Jurkat, Clone E6-1 (cell line): ENCODE data around the gene POLR2E.
"Not testable (repeated sequence)": the region's sequence is repeated elsewhere in the genome, so short reads cannot be mapped to it uniquely, and the experiment has no call there.

Experiments used
- DNase-seq: peaks from one replicate; pipeline ENCODE4 v3.0.0-alpha.2; 2011; ENCODE audit warnings: low read depth, low spot score
- H3K4me3 ChIP-seq: 2 replicates; pipeline ENCODE4 v1.5.1; 2011; ENCODE audit warnings: mild to moderate bottlenecking, low read length, control low read depth, moderate library complexity

Gene POLR2E

DNA sequence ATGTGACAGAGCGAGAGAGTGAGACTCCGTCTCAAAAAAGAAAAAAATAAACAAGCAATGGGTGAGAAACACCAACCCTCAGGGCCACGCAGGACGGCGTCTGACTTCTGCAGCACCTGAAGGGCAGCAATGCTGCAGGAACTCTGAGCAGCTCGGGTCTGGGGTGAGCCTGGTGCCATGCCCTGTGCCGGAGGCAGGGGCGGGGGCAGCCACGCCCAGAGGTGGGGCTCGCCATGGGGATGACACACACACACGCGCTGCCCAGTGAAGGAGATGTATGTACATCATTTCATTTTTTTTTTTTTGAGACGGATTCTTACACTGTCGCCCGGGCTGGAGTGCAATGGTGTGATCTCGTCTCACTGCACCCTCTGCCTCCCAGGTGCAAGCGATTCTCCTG is 32.9 kb upstream of the POLR2E start:
- DNase-seq = no peak
- no peak overlapping the region for H3K4me3 ChIP-seq

DNA sequence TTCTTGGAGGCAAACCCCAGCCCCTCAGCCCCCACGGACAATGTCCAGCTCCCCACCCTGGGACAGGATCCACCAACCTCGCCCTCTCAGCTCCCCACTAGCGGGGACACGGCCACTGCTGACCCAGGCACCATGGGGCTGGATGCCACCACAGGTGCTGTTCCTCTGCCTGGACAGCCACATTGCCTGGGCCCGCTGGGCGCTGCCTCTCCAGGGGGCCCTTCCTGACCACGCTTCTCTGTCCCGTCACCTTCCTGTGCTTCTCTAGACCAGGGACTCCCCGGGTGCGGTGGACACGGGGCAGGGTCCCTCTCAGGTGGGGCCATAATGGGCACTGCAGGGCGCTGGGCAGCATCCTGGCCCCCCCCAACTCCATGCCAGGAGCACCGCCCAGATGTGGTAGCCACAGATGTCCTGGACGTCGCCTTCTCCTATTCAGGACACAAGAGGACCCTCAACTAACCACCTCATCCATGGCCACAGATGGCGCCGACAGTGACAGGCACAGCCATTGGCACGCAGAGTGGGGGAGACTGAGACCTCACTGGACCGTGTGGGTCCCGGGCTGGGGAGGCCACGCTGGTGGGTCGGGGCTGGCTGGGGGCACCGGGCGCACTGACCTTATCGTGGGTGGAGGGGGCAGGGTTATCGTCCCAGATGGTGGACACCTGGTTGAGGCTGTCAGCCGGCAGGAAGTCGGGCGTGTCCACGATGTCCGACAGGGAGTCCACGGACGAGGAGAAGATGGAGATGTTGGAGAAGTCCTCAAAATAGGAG is 32.0 kb upstream of the POLR2E start:
- no peak overlapping the region for H3K4me3 ChIP-seq
- no peak for DNase-seq

DNA sequence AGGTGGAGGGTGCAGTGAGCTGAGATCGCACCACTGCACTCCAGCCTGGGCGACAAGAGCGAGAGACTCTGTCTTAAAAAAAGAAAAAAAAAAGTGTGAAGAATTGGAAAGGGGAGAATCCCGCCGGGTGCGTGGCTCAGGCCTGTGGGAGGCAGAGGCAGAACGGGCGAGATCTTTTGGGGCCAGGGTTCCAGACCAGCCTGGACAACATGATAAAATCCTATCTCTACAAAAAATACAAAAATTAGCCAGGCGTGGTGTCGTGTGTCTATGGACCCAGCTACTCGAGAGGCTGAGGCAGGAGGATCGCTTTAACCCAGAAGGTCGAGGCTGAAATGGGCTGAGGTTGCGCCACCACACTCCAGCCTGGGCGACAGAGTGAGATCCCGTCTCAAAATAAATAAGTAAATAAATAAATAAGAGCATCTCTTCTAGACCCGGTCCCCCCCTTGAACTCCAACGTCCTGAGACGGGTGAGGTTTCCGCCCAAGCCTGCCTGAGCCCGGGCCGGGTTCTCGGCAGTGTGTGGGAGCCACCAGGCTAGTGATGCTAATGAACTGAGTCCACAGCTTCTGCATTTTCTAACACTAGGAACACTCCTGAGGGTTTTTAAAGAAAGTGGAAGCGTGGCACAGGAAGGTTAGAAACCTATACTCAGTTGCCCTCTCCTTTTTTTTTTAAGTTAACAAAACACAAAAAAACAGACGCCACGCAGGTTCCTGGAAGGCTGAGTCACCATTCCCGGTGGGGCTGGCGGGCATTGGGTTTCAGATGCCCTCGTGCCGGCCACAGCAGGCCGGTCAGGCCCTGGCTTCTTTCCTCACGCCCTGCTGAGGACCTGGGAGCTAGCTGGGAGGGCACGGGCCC is 30.7 kb upstream of the POLR2E start:
- DNase-seq = no peak
- no peak overlapping the region for H3K4me3 ChIP-seq

DNA sequence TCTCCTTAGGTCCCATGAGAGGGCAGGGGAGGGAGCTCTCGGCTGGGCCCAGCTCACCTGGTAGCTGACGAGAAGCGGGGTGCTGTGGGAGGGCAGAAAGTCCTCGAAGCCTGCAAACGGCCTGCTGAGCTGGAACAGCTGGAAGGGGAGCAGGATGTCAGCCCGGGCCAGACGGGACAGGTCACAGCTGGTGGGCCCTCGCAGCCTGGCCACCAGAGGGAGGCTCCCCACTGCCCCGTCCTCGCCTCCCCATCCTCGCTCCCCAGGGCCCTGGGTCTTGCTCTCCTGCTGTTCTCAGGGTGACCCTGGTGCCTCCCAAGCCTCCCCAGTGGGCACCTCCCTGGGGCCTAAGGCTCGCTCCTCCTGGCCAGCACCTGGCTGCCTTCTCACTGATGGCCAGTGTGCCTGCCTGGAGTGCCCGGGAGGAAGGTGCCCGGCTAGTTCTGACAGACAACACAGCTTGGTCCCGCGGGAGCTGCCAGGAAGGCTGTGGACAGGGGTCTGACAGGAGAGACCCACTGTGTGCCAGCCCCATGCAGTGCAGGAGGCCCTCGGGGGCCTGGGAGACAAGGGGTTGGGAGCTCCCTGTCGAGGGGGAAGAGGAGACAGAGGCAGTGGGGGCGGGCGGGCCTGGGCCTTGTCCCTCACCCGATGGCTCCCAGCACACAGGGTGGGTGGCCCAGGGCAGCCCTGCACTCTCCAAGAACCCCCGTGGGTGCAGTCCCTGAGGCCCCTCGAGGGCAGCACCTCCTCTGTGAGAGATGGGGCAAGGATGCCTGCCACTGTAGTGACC is 28.9 kb upstream of the POLR2E start:
- no peak overlapping the region for H3K4me3 ChIP-seq
- DNase-seq = no peak

DNA sequence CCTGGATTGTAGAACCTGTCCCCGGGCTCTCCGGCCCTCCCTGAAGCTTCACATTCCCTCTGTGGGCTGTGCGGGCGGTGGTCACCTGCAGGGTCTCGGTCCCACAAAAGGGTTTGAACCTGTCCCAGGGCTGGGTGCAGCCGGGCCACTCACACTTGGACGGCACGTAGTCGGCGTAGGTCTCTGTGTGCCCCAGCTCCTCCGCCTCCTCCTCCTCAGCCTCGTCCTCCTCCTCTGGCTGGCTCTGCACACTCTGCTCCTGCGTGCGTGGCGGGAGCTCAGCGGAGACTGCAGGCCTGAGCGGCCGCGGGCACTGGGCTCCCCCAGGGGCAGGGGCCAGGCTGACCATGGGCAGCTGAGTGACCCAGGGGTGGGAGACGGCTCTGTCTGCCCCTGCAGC is 28.2 kb upstream of the POLR2E start:
- DNase-seq = no peak

DNA sequence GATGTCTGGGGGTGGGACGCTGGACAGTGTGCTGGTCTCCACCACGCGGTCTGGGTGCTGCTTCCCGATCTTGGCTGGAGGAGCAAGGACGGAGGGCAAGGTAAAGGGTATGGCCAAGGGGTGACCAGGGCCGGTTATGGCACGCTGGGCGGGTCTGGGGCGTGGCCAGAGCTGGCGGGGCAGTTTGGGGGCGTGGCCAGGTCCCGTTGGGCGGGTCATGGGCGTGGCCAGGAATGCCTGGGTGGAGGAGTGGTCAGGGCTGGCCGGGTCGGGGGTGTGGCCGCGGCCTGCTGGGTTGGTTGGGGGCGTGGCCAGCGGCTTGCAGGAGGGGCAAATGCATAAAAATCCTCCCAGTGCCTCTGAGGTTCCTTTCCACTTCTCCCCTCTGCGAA is 27.8 kb upstream of the POLR2E start:
- H3K4me3 ChIP-seq = no peak overlapping the region
- DNase-seq = no peak

More for the DNA sequence above, 28.2 kb upstream of the POLR2E start:
- H3K4me3 ChIP-seq = no peak overlapping the region

DNA sequence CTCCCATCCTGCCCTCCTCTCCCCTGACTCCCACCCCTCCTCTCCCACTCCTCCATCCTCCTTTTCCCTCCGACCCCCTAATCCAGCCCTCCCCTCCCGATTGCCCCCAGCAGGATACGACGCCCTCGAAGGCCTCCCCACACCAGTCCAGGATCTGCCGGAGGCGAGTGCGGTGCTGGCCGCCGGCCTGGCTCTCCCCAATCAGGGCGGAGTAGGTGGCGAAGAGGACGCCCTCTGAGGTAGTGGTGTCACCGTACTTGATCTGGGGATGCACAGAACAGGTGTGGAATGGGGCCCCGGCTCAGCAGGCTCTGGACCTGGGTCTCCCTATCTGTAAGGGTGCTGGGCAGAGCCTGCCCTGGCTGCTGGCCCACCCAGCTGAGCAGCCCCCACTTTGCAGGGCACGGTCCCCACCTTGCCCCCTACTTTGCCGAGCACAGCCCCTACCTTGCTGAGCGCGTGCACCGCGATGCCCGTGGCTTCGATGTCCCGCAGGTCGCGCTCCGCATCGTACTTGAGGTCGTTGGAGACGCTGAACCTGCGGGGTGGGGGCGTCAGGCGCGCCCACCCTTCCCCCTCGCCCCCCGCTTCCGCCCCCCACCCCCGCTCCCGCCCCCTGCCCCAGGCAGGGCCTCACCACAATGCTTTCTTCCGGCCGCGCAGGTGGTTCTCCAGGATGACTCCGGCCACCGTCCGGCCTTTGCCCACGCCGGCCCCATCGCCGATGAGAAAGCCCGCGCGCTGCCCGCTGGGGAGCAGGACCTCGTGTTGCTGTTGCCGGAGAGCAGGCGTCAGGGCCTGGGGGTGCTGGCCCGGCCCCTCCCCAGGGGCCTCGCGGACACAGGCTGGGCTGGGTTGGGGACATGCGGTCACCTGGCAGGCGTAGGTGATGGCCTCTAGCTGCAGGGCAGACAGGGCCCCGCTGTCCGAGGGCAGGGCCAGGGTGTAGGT is 27.1 kb upstream of the POLR2E start:
- DNase-seq = no peak
- no peak overlapping the region for H3K4me3 ChIP-seq

DNA sequence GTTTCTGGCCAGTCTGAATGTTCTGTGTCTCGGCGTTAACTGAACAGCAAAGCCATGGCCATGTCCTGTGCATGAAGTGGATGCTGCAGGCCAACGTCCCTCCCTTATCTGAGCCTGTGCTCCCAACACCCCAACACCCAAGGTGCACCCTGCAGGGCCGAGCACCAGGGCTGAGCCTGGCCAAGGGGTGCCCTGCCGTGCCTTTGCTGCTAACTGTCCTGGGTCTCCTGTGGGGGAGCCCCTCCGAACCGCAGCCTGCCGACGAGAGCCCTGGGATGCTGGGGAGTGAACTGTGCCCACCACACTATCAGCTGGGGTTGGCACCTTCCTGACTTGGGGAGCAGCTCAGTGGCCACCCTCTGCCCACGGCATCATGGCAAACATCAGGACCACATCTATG is 26.2 kb upstream of the POLR2E start:
- no peak for DNase-seq
- H3K4me3 ChIP-seq = no peak overlapping the region

DNA sequence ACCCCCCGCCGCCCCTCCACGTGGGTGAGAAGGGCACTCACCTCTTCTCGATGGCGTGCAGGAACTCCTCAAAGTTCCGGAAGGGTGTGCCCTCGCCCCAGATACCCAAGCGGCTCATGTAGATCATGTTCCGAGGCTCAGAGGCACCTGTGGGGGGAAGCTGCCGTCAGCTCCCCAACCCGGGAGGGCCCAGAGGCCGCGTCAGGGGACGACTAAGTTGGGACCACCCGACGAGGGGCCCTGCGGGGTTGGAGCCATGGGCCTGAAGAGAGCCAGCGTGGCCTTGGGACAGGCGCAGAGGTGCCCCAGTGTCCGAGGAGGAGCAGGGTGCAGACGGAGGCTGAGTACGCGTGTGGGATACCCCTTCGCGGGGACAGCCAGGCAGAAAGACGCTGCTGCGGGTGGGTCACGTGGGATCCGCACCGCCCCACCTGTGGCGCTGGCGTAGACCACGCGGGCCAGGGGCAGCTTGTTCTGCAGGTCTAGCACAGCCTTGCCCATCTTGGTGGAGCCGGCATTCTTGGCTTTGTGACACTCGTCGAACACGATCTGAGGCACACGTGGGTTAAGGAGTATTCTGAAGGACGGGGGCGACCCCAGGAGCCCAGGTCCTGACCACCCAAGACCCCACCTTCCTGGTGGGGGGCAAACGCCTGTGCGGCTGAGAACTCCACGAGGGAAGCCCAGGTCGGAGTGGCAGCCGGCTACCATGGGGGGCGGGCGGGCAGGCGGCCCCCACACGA is 24.5 kb upstream of the POLR2E start:
- DNase-seq = no peak
- no peak overlapping the region for H3K4me3 ChIP-seq

DNA sequence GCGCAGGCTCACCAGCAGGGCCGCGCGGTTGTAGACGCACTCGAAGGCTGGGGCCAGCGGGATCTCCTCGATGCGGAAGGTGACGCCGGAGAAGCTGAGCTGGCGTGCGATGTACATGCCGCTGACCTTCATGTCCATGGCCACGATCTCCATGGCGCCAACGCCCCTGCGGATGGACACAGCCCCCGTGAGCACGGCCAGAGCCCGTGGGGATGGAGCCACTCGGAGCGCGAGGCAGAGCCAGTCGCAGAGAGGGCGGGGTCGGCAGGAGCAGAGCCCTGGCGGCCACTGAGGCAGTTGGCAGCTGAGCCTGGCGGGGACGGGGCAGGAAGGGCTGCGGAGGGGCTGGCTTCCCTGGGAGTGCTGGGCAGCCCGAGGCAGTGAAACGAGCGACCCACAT is 23.8 kb upstream of the POLR2E start:
- no peak overlapping the region for H3K4me3 ChIP-seq
- DNase-seq = no peak

DNA sequence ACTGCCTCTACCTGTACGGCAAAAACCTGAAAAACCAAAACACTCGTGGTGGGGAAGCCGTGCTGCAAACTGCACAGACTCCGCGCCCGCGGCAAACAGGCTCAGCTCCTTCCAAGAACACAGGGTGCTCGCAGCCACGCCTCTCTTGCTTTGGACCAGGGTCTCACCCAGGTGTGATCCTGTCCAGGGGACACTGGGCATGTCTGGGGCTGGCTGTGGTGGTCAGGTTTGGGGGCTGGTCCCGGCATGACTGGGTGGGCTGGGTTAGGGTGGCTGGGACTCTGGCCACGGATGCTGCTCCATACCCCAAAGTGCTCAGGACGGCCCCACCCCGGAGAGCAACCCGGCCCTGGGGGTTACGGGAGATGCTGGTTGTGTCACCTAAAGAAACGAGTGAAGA is 22.5 kb upstream of the POLR2E start:
- DNase-seq = no peak
- no peak overlapping the region for H3K4me3 ChIP-seq

DNA sequence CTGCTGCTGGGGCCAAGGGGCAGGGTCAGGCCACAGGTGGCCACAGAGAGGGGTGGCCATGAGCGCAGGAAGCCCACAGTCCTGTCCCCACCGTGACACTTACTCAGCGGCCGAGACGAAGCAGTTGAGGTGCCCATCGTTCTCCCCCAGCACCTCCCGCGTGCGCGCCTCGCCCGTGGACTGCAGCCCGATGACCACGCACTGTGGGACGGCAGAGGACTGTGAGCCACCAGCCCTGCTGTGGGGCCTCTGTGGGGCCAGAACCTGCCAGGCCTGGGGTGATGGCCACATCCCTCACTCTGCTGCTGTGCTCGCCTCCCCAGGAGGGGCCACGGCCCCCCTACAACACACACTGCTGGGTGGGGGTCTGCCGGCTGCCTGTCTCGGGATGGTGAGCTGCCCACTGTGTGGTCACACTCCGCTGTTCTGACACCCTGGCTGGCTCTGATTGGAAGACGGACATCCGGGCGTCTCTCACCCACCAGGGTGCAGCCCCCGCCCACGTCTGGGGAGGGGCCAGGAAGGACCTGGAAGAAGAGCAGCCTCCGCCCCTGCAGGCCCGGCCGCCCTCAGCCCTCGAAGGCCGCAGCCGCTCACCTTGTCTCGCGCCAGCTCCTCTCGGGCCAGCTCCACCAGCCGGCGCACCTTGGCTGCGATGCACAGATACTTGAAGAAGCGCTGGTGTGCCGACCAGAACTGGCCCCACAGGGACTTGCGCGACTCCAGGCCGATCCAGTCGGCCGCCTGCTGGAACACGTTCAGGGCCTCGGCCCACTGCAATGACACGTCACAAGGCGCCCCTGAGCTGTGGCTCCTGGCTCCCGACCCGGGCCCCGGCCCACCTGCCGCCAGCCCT is 21.8 kb upstream of the POLR2E start:
- DNase-seq = no peak
- H3K4me3 ChIP-seq = no peak overlapping the region

DNA sequence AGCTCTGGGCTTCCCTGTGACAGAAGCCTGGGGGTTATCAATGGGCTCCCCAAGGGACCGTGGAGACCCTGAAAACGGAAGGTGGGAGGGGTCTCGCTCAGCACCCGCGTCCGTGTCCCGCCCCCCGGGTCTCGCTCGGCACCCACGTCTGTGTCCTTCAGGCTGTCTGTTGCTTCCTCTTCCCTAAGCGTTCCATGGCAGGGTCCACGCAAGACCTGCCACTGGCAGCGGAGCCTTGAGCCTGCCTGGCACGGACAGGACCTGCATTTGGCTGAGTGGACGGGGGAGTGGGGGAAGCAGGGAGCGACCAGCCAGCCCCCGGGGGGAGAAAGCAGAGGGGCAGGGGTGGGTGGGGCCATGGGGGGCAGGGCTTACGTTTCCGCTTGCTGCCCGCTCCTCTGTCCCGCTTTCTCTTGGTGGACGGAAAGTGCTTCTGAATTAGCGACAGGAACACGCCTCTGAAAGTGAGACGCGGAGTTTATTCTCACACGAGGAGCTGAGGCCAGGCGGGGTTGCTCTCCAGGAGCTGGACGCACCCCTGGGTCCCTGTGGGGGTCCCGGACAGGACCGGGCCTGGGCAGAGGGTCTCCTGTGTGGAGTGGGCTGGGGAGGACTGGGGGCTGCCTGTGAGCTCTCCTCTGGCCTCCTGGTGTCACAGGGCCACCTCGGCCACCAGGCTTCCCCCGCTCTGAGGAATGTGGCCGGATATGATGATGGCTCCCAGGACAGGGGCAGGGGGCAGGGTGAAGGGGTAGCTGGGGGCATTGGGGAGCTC is 20.7 kb upstream of the POLR2E start:
- no peak overlapping the region for H3K4me3 ChIP-seq
- no peak for DNase-seq

DNA sequence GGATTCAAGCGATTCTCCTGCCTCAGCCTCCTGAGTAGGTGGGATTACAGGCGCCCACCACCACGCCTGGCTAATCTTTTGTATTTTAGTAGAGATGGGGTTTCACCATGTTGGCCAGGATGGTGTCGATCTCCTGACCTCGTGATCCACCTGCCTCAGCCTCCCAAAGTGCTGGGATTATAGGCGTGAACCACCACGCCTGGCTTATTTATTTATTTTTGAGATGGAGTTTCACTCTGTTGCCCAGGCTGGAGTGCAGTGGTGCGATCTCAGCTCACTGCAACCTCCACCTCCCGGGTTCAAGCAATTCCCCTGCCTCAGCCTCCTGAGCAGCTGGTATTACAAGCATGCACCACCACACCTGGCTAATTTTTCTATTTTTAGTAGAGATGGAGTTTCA is 19.6 kb upstream of the POLR2E start:
- DNase-seq, H3K4me3 ChIP-seq: not testable (repeated sequence)

DNA sequence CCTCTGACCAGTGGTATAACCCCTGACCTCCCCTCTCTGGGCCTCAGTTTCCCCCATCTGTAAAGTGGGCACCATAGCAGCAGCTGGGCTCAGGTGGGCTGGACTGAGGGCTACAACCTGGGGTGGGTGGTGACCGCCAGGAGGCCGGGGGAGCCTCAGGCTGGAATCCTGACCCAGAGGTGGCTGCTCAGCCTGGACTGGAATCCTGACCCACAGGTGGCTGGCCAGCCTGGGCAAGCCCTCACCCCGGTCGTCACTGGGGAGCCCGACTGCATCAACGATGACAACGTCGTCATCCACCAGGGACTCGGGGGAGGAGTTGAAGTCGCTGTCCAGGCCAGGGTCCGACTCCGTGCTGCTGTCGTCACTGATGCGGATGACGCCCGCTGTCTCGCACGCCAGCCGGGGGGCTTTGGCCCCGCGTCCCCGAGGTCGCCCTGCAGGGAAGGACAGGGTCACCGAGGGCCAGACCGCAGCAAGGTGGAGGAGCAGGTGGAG is 18.9 kb upstream of the POLR2E start:
- no peak overlapping the region for H3K4me3 ChIP-seq
- DNase-seq = no peak
